ENCODE measurements around the gene DOP1B.

The DOP1B gene

DNA sequence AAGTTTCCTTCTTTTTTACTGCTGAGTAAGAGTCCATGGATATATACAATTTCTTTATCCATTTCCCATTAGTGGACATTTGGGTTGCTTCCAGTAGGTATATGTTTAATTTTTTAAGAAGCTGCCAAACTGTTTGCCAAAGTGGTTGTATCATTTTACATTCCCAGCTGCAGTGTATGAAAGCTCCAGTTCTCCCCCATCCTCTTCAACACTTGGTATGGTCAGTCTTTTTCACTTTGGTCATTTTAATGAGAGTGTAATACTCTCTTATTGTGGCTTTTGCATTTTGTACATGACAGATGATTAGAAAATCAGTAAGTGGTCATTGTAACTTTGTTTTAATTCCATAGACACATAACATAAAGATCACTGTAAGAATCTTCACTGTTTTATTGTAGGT lies 22.5 kb downstream of the DOP1B start:
- DNase-seq (ENCODE audit: low read depth, low spot score): no peak
- H3K4me3 ChIP-seq (ENCODE audit: low read depth, low read length): no peak overlapping the region
- TF ChIP-seq, protein P1, sequence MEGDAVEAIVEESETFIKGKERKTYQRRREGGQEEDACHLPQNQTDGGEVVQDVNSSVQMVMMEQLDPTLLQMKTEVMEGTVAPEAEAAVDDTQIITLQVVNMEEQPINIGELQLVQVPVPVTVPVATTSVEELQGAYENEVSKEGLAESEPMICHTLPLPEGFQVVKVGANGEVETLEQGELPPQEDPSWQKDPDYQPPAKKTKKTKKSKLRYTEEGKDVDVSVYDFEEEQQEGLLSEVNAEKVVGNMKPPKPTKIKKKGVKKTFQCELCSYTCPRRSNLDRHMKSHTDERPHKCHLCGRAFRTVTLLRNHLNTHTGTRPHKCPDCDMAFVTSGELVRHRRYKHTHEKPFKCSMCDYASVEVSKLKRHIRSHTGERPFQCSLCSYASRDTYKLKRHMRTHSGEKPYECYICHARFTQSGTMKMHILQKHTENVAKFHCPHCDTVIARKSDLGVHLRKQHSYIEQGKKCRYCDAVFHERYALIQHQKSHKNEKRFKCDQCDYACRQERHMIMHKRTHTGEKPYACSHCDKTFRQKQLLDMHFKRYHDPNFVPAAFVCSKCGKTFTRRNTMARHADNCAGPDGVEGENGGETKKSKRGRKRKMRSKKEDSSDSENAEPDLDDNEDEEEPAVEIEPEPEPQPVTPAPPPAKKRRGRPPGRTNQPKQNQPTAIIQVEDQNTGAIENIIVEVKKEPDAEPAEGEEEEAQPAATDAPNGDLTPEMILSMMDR (IDR thresholded peaks at IDR 0.05; ENCODE audit: low read depth, low read length): no peak
- in situ Hi-C loops (cut with HindIII; ENCODE audit: low sequenced_read_pairs): no loop called here

DNA sequence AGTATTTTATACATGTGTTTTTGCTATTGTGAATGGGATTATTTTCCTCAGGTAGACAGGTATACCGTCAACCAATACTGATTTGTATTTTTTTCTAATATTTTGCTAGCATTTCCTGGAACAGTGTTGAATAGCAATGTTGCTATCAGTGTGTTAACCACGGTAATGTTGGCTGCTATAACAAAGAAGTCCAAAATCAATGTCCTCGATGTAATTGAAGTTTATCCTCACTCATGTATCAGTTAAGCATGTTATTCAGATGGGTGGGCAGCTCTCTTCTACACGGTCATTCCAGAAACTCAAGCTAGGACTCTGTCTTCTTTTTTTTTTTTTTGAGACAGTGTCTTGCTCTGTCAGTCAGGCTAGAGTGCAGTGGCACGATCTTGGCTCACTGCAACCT lies 24.3 kb downstream of the DOP1B start:
- no peak for DNase-seq (ENCODE audit: low read depth, low spot score)
- no peak overlapping the region for H3K4me3 ChIP-seq (ENCODE audit: low read depth, low read length)
- TF ChIP-seq, protein P1 (IDR thresholded peaks at IDR 0.05; ENCODE audit: low read depth, low read length): no peak
- in situ Hi-C loops (cut with HindIII; ENCODE audit: low sequenced_read_pairs): no loop called here

DNA sequence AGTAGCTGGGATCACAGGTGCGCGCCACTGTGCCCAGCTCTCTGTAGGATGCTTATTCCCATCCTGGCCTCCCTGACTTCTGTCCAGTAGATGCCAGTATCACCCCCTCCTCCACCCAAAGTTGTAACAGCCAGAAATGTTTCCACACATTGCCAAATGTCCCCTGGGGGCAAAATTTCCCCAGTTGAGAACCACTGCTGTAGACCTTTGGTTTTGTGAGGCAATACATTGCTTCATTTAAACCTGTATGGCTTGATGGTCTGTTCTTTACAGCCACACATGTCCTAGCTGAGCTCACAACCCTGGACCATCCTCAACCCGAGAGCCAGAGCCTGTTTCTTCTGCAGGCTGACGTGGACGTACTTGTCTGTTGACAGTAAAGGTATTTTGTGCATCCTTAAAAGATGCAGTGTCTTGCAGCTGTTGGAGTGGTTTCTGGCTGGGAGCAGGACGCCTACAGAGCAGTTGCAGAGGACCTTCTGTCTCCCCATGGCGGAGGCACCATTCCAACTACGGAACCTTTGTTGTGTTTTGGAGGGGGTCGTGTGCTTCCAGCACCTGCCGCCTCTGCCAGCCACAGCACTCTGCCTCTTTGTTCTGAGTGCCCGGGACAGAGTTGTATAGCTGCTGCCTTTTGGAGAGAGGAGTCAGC lies 26.6 kb downstream of the DOP1B start:
- no peak overlapping the region for H3K4me3 ChIP-seq (ENCODE audit: low read depth, low read length)
- in situ Hi-C loops (cut with HindIII; ENCODE audit: low sequenced_read_pairs): no loop called here
- no peak for DNase-seq (ENCODE audit: low read depth, low spot score)
- TF ChIP-seq, protein P1 (IDR thresholded peaks at IDR 0.05; ENCODE audit: low read depth, low read length): no peak

DNA sequence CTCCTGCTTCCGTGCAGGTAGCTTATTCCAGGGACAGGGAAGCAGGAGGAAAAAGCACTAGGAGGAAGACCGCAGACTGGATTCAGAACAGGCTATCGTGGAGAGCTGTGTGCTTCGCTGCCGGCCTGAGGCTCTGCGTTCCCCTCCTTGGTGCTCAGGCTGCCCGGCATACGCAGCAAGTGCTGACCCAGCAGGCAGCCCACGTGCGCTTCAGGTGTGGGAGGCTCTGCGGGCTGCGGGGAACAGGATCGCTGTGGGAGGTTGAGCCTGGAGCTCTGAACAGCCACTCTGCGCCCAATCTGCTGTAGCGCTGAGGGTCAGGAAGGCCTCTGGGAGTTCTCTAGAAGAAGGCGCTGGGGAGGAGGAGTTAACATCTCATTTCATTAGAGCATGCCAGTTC lies 27.9 kb downstream of the DOP1B start:
- in situ Hi-C loops (cut with HindIII; ENCODE audit: low sequenced_read_pairs): no loop called here
- H3K4me3 ChIP-seq (ENCODE audit: low read depth, low read length): no peak overlapping the region
- TF ChIP-seq, protein P1 (IDR thresholded peaks at IDR 0.05; ENCODE audit: low read depth, low read length): no peak
- no peak for DNase-seq (ENCODE audit: low read depth, low spot score)

DNA sequence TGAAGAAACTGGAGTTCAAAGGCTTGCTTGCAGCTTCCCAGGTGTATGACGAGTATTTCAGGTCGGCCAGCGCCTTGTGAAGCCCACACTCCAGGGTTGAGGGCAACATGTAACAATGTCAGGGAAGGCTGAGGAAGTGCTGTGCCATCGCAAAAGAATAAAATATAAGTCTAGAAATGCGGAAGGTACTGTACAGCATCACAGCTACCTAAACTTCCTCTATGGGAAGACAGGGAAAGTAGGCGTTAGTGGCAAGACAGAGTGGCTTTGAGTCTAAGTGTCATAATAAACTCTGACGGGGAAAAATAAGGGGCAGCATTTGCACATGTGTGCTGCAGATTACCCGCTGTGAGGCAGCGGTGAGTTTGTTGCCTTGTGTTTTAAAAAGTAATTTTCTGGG lies 28.9 kb downstream of the DOP1B start:
- DNase-seq (ENCODE audit: low read depth, low spot score): no peak
- in situ Hi-C loops (cut with HindIII; ENCODE audit: low sequenced_read_pairs): no loop called here
- TF ChIP-seq, protein P1 (IDR thresholded peaks at IDR 0.05; ENCODE audit: low read depth, low read length): no peak
- no peak overlapping the region for H3K4me3 ChIP-seq (ENCODE audit: low read depth, low read length)

DNA sequence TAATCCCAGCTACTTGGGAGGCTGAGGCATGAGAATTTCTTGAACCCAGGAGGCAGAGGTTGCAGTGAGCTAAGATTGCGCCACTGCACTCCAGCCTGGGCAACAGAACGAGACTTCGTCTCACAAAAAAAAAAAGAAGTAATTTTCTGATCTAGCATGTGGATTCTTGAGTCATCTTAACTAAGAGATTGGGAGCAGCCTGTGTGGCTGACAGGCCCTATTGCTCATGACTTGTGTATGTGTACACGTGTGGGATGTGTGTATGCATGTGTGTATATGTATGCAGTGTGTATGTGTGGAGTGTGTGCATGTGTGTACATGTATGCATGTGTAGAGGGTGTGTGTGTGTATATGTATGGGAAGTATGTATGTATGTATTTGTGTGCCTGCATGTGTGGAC lies 29.5 kb downstream of the DOP1B start:
- no peak overlapping the region for H3K4me3 ChIP-seq (ENCODE audit: low read depth, low read length)
- in situ Hi-C loops (cut with HindIII; ENCODE audit: low sequenced_read_pairs): no loop called here
- DNase-seq (ENCODE audit: low read depth, low spot score): no peak
- TF ChIP-seq, protein P1 (IDR thresholded peaks at IDR 0.05; ENCODE audit: low read depth, low read length): no peak

Data from astrocyte of the spinal cord (primary cell).